HCT116 (cell line): Measurements from ENCODE around the gene SLC25A31. TPM values are rescaled to one million over a fixed set of nuclear protein-coding genes. Genes with fewer than 3 reads are reported as not detected.

Experiments used
- total RNA-seq: library from RNA; stranded (reverse); gene quantifications from one replicate; pipeline ENCODE4 v1.2.1, GENCODE V29; 2021; ENCODE audit not compliant: unreplicated experiment

SLC25A31 gene
- total RNA-seq, 1 experiment from 2014 or later = not detected

Other genes with a start within 250 kb of the SLC25A31 start
- gene INTU, start 97.4 kb upstream of the SLC25A31 start, total RNA-seq = 12.0 TPM
- gene HSPA4L, start 51.9 kb downstream of the SLC25A31 start, total RNA-seq = 18.6 TPM
- gene PLK4, start 150.5 kb downstream of the SLC25A31 start, total RNA-seq = 34.8 TPM
- gene MFSD8, start 234.8 kb downstream of the SLC25A31 start, total RNA-seq = 17.1 TPM
- gene ABHD18, start 235.0 kb downstream of the SLC25A31 start, total RNA-seq = 9.7 TPM